ENCODE results near the gene SRRD.

Gene SRRD

DNA sequence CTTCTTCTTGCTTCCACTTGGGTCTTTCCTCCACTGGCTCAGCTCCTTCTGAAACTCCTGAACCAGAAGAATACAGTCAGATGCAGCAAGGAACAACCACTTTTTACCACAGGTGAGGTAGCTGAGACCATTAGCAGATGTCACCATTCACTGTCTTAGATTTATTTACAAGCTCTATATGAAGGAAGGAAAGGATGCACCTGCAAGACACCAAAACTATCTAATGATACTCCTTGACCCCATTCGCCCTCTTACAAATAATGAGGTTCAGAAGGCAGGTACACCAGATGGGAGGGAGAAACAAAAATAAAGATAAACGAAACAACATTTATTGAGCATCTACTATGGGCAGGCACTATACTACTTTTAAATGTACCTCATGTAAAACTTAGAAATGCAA lies 18.3 kb downstream of the SRRD start:
- TF ChIP-seq, protein P1, sequence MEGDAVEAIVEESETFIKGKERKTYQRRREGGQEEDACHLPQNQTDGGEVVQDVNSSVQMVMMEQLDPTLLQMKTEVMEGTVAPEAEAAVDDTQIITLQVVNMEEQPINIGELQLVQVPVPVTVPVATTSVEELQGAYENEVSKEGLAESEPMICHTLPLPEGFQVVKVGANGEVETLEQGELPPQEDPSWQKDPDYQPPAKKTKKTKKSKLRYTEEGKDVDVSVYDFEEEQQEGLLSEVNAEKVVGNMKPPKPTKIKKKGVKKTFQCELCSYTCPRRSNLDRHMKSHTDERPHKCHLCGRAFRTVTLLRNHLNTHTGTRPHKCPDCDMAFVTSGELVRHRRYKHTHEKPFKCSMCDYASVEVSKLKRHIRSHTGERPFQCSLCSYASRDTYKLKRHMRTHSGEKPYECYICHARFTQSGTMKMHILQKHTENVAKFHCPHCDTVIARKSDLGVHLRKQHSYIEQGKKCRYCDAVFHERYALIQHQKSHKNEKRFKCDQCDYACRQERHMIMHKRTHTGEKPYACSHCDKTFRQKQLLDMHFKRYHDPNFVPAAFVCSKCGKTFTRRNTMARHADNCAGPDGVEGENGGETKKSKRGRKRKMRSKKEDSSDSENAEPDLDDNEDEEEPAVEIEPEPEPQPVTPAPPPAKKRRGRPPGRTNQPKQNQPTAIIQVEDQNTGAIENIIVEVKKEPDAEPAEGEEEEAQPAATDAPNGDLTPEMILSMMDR (IDR thresholded peaks at IDR 0.05; ENCODE audit: insufficient read depth, low read length, missing control alignments): no peak
- DNase-seq (ENCODE audit: low read depth, low spot score): no peak
- POLR2A ChIA-PET: interaction anchor here (0.6 kb wide), 1 partner anchor 105 kb away, joined by 3 read pairs; no protein-coding TSS in a partner anchor
- CTCF ChIA-PET: interaction anchor here (0.8 to 10.6 kb wide), 9 partner anchors 8 to 163 kb away, joined by 3 to 150 read pairs (median 7); partner anchors contain the start of genes HPS4, SRRD and TFIP11
- no peak overlapping the region for H3K4me3 ChIP-seq (ENCODE audit: low read depth, low read length)

DNA sequence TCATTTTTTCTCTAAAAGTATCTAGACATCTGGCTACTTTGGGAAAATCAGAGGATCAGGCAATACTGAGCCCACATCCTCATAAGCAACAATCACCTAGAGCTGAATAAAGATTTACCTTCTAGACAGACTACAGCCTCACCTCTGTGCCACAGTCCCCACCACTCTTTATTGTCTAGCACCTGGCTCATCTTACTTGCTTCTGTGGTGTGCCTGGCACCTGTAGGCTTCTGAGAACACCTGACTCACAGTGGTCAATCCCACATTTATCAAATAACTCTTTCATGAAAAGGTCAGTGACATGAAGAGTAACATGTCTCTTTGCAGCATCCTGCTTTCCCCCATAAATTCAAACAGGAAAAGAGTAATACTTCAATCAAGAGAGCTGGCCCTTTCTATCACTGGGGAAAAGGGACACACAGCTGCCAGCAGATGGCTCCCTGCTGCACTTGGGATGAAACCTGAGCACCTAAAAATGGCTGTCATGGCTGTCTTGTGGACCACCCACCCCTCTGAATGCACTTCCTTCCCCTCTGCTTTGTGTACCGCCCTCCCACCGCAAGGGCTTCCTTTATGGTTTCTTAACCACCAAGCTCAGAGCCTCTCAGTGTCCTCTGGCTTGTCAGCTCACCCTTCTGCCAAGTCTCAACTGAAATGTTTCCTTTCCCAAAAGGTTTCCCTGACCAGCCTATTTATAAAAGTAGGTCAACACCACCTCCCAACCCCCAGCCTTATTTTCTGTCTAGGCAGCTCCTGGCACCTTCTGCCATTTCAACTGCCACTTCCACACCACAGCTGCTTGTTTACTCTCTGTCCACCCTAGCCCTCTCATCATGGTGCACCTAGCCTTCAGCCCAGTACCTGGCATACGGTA lies 19.2 kb downstream of the SRRD start:
- no peak overlapping the region for H3K4me3 ChIP-seq (ENCODE audit: low read depth, low read length)
- ChIA-PET POLR2A (no interaction called here), CTCF (interaction anchor here (0.9 to 10.6 kb wide), 16 partner anchors 9 to 170 kb away, joined by 3 to 150 read pairs (median 4); partner anchors contain the start of genes HPS4, SRRD and TFIP11)
- DNase-seq (ENCODE audit: low read depth, low spot score): no peak
- TF ChIP-seq, protein P1 (IDR thresholded peaks at IDR 0.05; ENCODE audit: insufficient read depth, low read length, missing control alignments): peak; percentile 64

DNA sequence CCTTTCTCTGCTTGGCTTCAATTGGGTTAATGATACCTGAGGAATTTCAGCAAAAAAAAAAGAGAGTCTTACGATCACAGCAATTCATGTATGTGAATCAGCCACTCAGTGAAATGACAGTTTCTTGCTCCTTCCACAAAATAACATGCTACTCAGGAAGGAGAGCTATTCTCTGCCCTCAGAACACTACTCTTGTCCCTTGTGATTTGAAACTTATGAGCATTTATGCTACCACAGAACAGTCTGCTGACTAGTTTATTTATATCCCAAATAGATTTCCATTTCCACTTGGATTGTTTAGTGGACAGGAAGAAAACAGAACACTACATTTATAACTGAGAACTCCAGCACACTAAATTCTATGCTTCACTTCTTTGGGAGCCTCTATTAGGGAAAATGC lies 20.1 kb downstream of the SRRD start:
- TF ChIP-seq, protein P1 (IDR thresholded peaks at IDR 0.05; ENCODE audit: insufficient read depth, low read length, missing control alignments): no peak
- POLR2A ChIA-PET: no interaction called here
- CTCF ChIA-PET: interaction anchor here (0.7 to 10.6 kb wide), 15 partner anchors 8 to 169 kb away, joined by 3 to 150 read pairs (median 4); partner anchors contain the start of genes HPS4, SRRD and TFIP11
- no peak for DNase-seq (ENCODE audit: low read depth, low spot score)
- H3K4me3 ChIP-seq (ENCODE audit: low read depth, low read length): no peak overlapping the region

DNA sequence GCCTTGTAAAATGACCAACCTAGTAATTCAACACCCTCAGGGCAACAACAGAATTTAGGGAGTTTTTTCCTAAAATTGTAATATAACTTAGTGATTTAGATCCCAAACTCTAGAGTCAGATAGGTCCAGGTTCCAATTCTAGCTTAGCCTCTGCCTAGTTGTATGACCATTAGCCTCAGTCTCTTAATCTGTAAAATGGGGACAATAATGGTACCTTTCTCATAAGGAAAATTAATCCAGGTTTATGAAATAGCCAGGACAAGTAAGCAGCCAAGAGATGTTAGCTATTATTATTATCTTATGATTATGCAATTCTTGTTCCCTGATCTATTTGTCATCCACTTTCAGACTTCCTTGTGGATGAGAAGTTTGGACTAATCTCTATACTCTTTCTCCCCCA lies 24.5 kb downstream of the SRRD start:
- H3K4me3 ChIP-seq (ENCODE audit: low read depth, low read length): no peak overlapping the region
- POLR2A ChIA-PET: no interaction called here
- DNase-seq (ENCODE audit: low read depth, low spot score): no peak
- TF ChIP-seq, protein P1 (IDR thresholded peaks at IDR 0.05; ENCODE audit: insufficient read depth, low read length, missing control alignments): no peak
- CTCF ChIA-PET: interaction anchor here (1.4 to 10.6 kb wide), 2 partner anchors 11 to 157 kb away, joined by 4 to 150 read pairs; no protein-coding TSS in a partner anchor

DNA sequence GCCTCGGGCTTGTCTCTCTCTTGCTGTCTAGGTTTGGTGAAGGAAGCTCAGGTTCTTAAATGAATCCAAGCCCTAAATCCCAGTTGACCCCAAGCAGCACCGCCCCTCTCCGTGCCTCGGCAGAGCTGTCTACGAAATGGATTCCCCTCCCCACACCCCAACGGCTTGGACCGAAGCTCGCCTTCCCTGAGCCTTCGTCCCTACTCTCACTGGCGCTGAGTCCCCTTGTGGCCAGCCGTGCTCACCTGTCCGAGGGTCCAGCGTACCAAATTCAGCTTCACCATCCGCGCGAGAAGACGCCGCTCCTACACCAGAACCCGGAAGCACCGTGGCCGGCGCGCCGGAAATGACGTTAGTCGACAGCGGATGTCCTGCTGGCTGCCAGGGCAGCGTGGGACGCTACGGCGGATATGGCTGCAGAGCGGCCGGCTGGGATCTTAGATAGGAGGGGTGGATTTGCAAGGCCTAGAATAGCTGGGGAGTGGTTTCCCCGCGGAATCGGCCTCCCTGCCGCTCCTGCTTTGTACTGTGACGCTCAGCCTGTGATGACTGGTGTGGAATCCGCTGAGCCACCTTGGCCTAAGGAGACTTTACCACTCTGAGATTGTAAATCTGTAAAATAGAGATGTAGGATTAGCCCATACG lies 28.6 kb downstream of the SRRD start, which contains the start of gene TFIP11:
TSS of gene TFIP11 (minus strand) at position 325 of the 645 bp plus-strand sequence. CDS start 2,201 bp downstream, outside the sequence.
- TF ChIP-seq, protein P1 (IDR thresholded peaks at IDR 0.05; ENCODE audit: insufficient read depth, low read length, missing control alignments): no peak
- ChIA-PET POLR2A (interaction anchor here (0.7 kb wide), 1 partner anchor 154 kb away, joined by 3 read pairs; no protein-coding TSS in a partner anchor), CTCF (interaction anchor here (0.6 to 6.3 kb wide), 4 partner anchors 9 to 154 kb away, joined by 3 to 39 read pairs (median 7); partner anchors contain the start of genes HPS4 and SRRD)

More for the DNA sequence above, 28.6 kb downstream of the SRRD start, which contains the start of gene TFIP11:
- DNase-seq (ENCODE audit: low read depth, low spot score): peak; percentile 37
- peak within 1 kb of the TSS; percentile 100 for H3K4me3 ChIP-seq (ENCODE audit: low read depth, low read length)

Data from AG04449 (cell line).